C1 segment of cervical spinal cord (tissue), 14 donors: Measurements from ENCODE around the gene CTNNA3.
A peak's percentile ranks its signal among the peaks of the same experiment; 100 is the strongest.

Experiments used
- DNase-seq, 14 donors: peaks; one replicate each; lab custom pipeline; 2025; lab: John Stamatoyannopoulos, UW

The CTNNA3 gene

GRCh38 chr10:66555061-66555460 is 1140.9 kb downstream of the CTNNA3 start:
- DNase-seq: no peak

GRCh38 chr10:66552331-66552730 is 1143.7 kb downstream of the CTNNA3 start:
- DNase-seq: peak in 1 of 14 donors; percentile 23

GRCh38 chr10:66550351-66550750 is 1145.6 kb downstream of the CTNNA3 start:
- DNase-seq: peak in 1 of 14 donors; percentile 74

- no peak for DNase-seq
Measured at GRCh38 chr10:66538908-66539307, 1157.1 kb downstream of the CTNNA3 start.

- DNase-seq: no peak
Measured at GRCh38 chr10:66538371-66538770, 1157.6 kb downstream of the CTNNA3 start.

GRCh38 chr10:66537186-66537585 is 1158.8 kb downstream of the CTNNA3 start:
- no peak for DNase-seq

GRCh38 chr10:66535439-66535838 is 1160.6 kb downstream of the CTNNA3 start:
- DNase-seq: no peak

GRCh38 chr10:66534866-66535265 is 1161.1 kb downstream of the CTNNA3 start:
- DNase-seq: no peak

GRCh38 chr10:66521506-66521905 is 1174.5 kb downstream of the CTNNA3 start:
- no peak for DNase-seq

- DNase-seq: no peak
Measured at GRCh38 chr10:66519616-66520015, 1176.4 kb downstream of the CTNNA3 start.

GRCh38 chr10:66514666-66515065 is 1181.3 kb downstream of the CTNNA3 start:
- DNase-seq: no peak

GRCh38 chr10:66513504-66513903 is 1182.5 kb downstream of the CTNNA3 start:
- DNase-seq: no peak

- DNase-seq: no peak
Measured at GRCh38 chr10:66505003-66505657, 1190.9 kb downstream of the CTNNA3 start.

- no peak for DNase-seq
Measured at GRCh38 chr10:66501356-66501755, 1194.6 kb downstream of the CTNNA3 start.

- DNase-seq: no peak
Measured at GRCh38 chr10:66483966-66484365, 1212.0 kb downstream of the CTNNA3 start.

GRCh38 chr10:66472156-66472555 is 1223.8 kb downstream of the CTNNA3 start:
- peak in 1 of 14 donors; percentile 94 for DNase-seq

GRCh38 chr10:66467042-66467441 is 1229.0 kb downstream of the CTNNA3 start:
- DNase-seq: no peak

GRCh38 chr10:66466622-66467021 is 1229.4 kb downstream of the CTNNA3 start:
- no peak for DNase-seq

GRCh38 chr10:66463611-66464010 is 1232.4 kb downstream of the CTNNA3 start:
- peak in 1 of 14 donors; percentile 32 for DNase-seq

GRCh38 chr10:66457629-66458028 is 1238.4 kb downstream of the CTNNA3 start:
- no peak for DNase-seq

GRCh38 chr10:66455304-66455703 is 1240.7 kb downstream of the CTNNA3 start:
- DNase-seq: no peak

- DNase-seq: no peak
Measured at GRCh38 chr10:66440568-66440967, 1255.4 kb downstream of the CTNNA3 start.

GRCh38 chr10:66414943-66415342 is 1281.1 kb downstream of the CTNNA3 start:
- DNase-seq: no peak

GRCh38 chr10:66405566-66405965 is 1290.4 kb downstream of the CTNNA3 start:
- DNase-seq: no peak
